Placental epithelial cell (primary cell): Measurements from ENCODE around the gene IRF9. TPM values are rescaled to one million over a fixed set of nuclear protein-coding genes. Genes with fewer than 3 reads are reported as not detected.

Experiments
- total RNA-seq: library from RNA; depleted of rRNA; stranded (reverse); fragments of >200 nt; gene quantifications from 2 replicates; pipeline ENCODE4 v1.2.3, GENCODE V29; 2012

The IRF9 gene
- 42.4 and 46.6 TPM in 2 replicates for total RNA-seq

GRCh38 chr14:24160850-24161804 lies at the start of gene IRF9:
TSS of gene IRF9 (plus strand) at chr14:24161265. CDS start at chr14:24162145, 880 bp downstream.

GRCh38 chr14:24114532-24115421 lies 46.3 kb upstream of the IRF9 start, which contains the start of the genes DCAF11 and NRL:
TSS of gene DCAF11 (plus strand) at chr14:24114777. CDS start at chr14:24115595, 818 bp downstream.
TSS of gene NRL (minus strand) at chr14:24114949. CDS start at chr14:24082848, 32,101 bp downstream.

GRCh38 chr14:24130380-24130716 lies 30.7 kb upstream of the IRF9 start, which contains the start of gene FITM1:
TSS of gene FITM1 (plus strand) at chr14:24130659. CDS start at chr14:24131564, 905 bp downstream.

GRCh38 chr14:24135834-24136683 lies 25.0 kb upstream of the IRF9 start, which contains the start of gene PSME1:
TSS of gene PSME1 (plus strand) at chr14:24136194. CDS start at chr14:24136263, 69 bp downstream.

GRCh38 chr14:24141097-24141880 lies 19.8 kb upstream of the IRF9 start, which contains the start of gene EMC9:
TSS of gene EMC9 (minus strand) at chr14:24141591. CDS start at chr14:24141304, 287 bp downstream.

GRCh38 chr14:24146453-24146977 lies 14.6 kb upstream of the IRF9 start, which contains the start of gene PSME2:
TSS of gene PSME2 (minus strand) at chr14:24146610. CDS start at chr14:24146581, 29 bp downstream.

GRCh38 chr14:24146978-24147760 lies 13.9 kb upstream of the IRF9 start, which contains the start of gene RNF31:
TSS of gene RNF31 (plus strand) at chr14:24147498. CDS start at chr14:24147699, 201 bp downstream.

GRCh38 chr14:24171422-24172260 lies 10.6 kb downstream of the IRF9 start, which contains the start of gene REC8:
TSS of gene REC8 (plus strand) at chr14:24172080. CDS start at chr14:24172553, 473 bp downstream.

GRCh38 chr14:24188251-24189058 lies 27.4 kb downstream of the IRF9 start, which contains the start of gene IPO4:
TSS of gene IPO4 (minus strand) at chr14:24188816. CDS start at chr14:24188787, 29 bp downstream.

GRCh38 chr14:24195186-24196070 lies 34.4 kb downstream of the IRF9 start, which contains the start of gene TM9SF1:
TSS of gene TM9SF1 (minus strand) at chr14:24195441. CDS start at chr14:24195019, 422 bp downstream.

GRCh38 chr14:24212924-24213865 lies 52.1 kb downstream of the IRF9 start, which contains the start of gene CHMP4A:
TSS of gene CHMP4A (minus strand) at chr14:24213488. CDS start at chr14:24213439, 49 bp downstream.

GRCh38 chr14:24215495-24216344 lies 54.7 kb downstream of the IRF9 start, which contains the start of gene MDP1:
TSS of gene MDP1 (minus strand) at chr14:24216066. CDS start at chr14:24215955, 111 bp downstream.

